HepG2 (cell line): Measurements from ENCODE around the gene AADACL4. TPM values are rescaled to one million over a fixed set of nuclear protein-coding genes. Genes with fewer than 3 reads are reported as not detected.

Experiments used
- ATAC-seq: fragments of 200-7000 bp; cut with Tn5 transposase; 3 replicates; pipeline ENCODE4 v1.9.1; 2020; ENCODE audit warnings: mild to moderate bottlenecking, moderate library complexity
- BruUV-seq: library from RNA; stranded (reverse); fragments of 400-500 nt; replicated peaks from 2 replicates; lab custom pipeline; 2021; lab: Mats Ljungman, UMichigan
- CTCF ChIA-PET: fragments of 300-600 bp; formaldehyde crosslinking; extraction: SDS; loops from one replicate; lab custom pipeline; 2021; ENCODE audit warnings: low total read pairs, inconsistent platforms, low intra/inter-chr PET ratio; lab: Yijun Ruan, JAX
- POLR2A ChIA-PET: fragments of 350-600 bp; sonication (Branson Sonifier 250); formaldehyde crosslinking; loops from one replicate; lab custom pipeline; 2020; ENCODE audit warnings: antibody characterized with exemption, inconsistent platforms; lab: Yijun Ruan, JAX
- DNase-seq: peaks from one replicate; pipeline ENCODE4 v3.0.0-alpha.2; 2015; ENCODE audit warnings: low spot score
- FAIRE-seq: peaks from 3 replicates; lab custom pipeline; 2011; peaks lifted over from hg19 to GRCh38; lab: Jason Lieb, UNC
- H2AFZ ChIP-seq: one replicate; pipeline ENCODE4 v1.6.1; 2011; ENCODE audit warnings: low read length, inconsistent platforms
- H3K27ac ChIP-seq: fragments of 300-600 bp; 3 replicates; pipeline ENCODE4 v1.8.0; 2011; ENCODE audit warnings: mixed run types, mild to moderate bottlenecking, mixed read lengths, low read length, inconsistent platforms; ENCODE audit not compliant: insufficient read depth; ENCODE audit errors: extremely low read length
- H3K27me3 ChIP-seq, 2 experiments: fragments of 200-600 bp in 1 of 2; 2 replicates in 1 of 2; 3 replicates in 1 of 2; pipeline versions ENCODE4 v1.6.0 to v1.8.0; 2011; ENCODE audit warnings: low read length in 2 of 2, mild to moderate bottlenecking in 2 of 2, moderate library complexity in 2 of 2, inconsistent platforms in 1 of 2; ENCODE audit not compliant: insufficient read depth in 2 of 2, control insufficient read depth in 1 of 2
- H3K36me3 ChIP-seq, 2 experiments: fragments of 200-600 bp in 1 of 2; replicated peaks in 1 of 2; 2 replicates in 1 of 2; 3 replicates in 1 of 2; pipeline versions ENCODE4 v1.5.1 to v1.8.0; 2011; ENCODE audit warnings: low read length in 2 of 2, inconsistent platforms in 1 of 2; ENCODE audit not compliant: insufficient read depth in 2 of 2, control insufficient read depth in 1 of 2
- H3K4me1 ChIP-seq: 2 replicates; pipeline ENCODE4 v1.5.1; 2012; ENCODE audit warnings: low read length, inconsistent platforms; ENCODE audit not compliant: insufficient read depth
- H3K4me2 ChIP-seq: 2 replicates; pipeline ENCODE4 v1.6.0; 2011; ENCODE audit warnings: low read depth, low read length, inconsistent platforms
- H3K4me3 ChIP-seq, 3 experiments: fragments of 200-600 bp in 1 of 3; sonication (generic), shearing (Covaris generic) in 1 of 3; replicated peaks in 1 of 3; 2 replicates each; pipeline ENCODE4 v1.5.1; 2011 to 2016; ENCODE audit warnings: low read length in 3 of 3, inconsistent platforms in 2 of 3, low read depth in 2 of 3, mild to moderate bottlenecking in 2 of 3, control low read depth in 1 of 3, mixed read lengths in 1 of 3; ENCODE audit not compliant: insufficient read depth in 1 of 3
- H3K79me2 ChIP-seq: one replicate; pipeline ENCODE4 v1.6.1; 2011; ENCODE audit warnings: low read length, inconsistent platforms; ENCODE audit not compliant: insufficient read depth
- H3K9ac ChIP-seq: 2 replicates; pipeline ENCODE4 v1.6.0; 2011; ENCODE audit warnings: mild to moderate bottlenecking, low read depth, low read length, inconsistent platforms; ENCODE audit not compliant: insufficient read depth
- H3K9me3 ChIP-seq: 2 replicates; pipeline ENCODE4 v1.5.1; 2012; ENCODE audit warnings: mild to moderate bottlenecking, low read length
- H4K20me1 ChIP-seq: 2 replicates; pipeline ENCODE4 v1.6.0; 2011; ENCODE audit warnings: inconsistent platforms, mild to moderate bottlenecking, low read length, moderate library complexity; ENCODE audit not compliant: insufficient read depth
- CENPT ChIP-seq: sonication (generic); formaldehyde crosslinking; IDR thresholded peaks from 2 replicates; pipeline ENCODE4 v1.8.0; 2022; ENCODE audit warnings: low read depth, mild to moderate bottlenecking, moderate library complexity, missing genetic modification reagents
- CSRNP2 ChIP-seq: sonication (generic); formaldehyde crosslinking; conservative IDR thresholded peaks from 2 replicates; pipeline ENCODE4 v1.8.0; 2022; ENCODE audit warnings: low read depth, missing genetic modification reagents
- ETV5 ChIP-seq: IDR thresholded peaks from 2 replicates; pipeline ENCODE4 v1.6.1; 2018; ENCODE audit warnings: missing biosample characterization, missing genetic modification reagents, inconsistent platforms, borderline replicate concordance
- FOXA3 ChIP-seq: IDR thresholded peaks from 2 replicates; pipeline ENCODE4 v1.6.1; 2016; ENCODE audit warnings: missing genetic modification reagents, missing compliant biosample characterization
- GATA4 ChIP-seq: sonication (generic); IDR thresholded peaks from 2 replicates; pipeline ENCODE4 v1.6.1; 2016; ENCODE audit warnings: antibody characterized with exemption, low read depth, borderline replicate concordance
- MLX ChIP-seq: IDR thresholded peaks from 2 replicates; pipeline ENCODE4 v1.6.1; 2016
- PHF8 ChIP-seq: sonication (generic); formaldehyde crosslinking; IDR thresholded peaks from 2 replicates; pipeline ENCODE4 v1.5.0; 2020; ENCODE audit warnings: missing genetic modification reagents
- SALL1 ChIP-seq: sonication (generic); formaldehyde crosslinking; IDR thresholded peaks from 2 replicates; pipeline ENCODE4 v1.8.0; 2022; ENCODE audit warnings: mild to moderate bottlenecking, missing genetic modification reagents
- SIN3B ChIP-seq: fragments of 150-350 bp; IDR thresholded peaks from 2 replicates; pipeline ENCODE4 v1.6.1; 2014; ENCODE audit warnings: low read length
- ZNF264 ChIP-seq: sonication (generic); formaldehyde crosslinking; IDR thresholded peaks from 2 replicates; pipeline ENCODE4 v1.4.0; 2020; ENCODE audit warnings: missing genetic modification reagents
- ZNF629 ChIP-seq: sonication (generic); formaldehyde crosslinking; conservative IDR thresholded peaks from 2 replicates; pipeline ENCODE4 v1.5.0; 2020; ENCODE audit warnings: missing genetic modification reagents
- ZNF713 ChIP-seq: sonication (generic); formaldehyde crosslinking; IDR thresholded peaks from 2 replicates; pipeline ENCODE4 v1.4.0; 2020; ENCODE audit warnings: mild to moderate bottlenecking, missing genetic modification reagents
- ZNF761 ChIP-seq: sonication (generic); formaldehyde crosslinking; conservative IDR thresholded peaks from 2 replicates; pipeline ENCODE4 v1.4.0; 2020; ENCODE audit warnings: mild to moderate bottlenecking, missing genetic modification reagents
- ZNF775 ChIP-seq: sonication (generic); formaldehyde crosslinking; IDR thresholded peaks from 2 replicates; pipeline ENCODE4 v1.4.0; 2020; ENCODE audit warnings: missing genetic modification reagents, mild to moderate bottlenecking, moderate library complexity, borderline replicate concordance
- ZNF788 ChIP-seq: sonication (generic); formaldehyde crosslinking; IDR thresholded peaks from 2 replicates; pipeline ENCODE4 v1.5.0; 2020; ENCODE audit warnings: mild to moderate bottlenecking, missing genetic modification reagents, borderline replicate concordance
- ZNF792 ChIP-seq: IDR thresholded peaks from 2 replicates; pipeline ENCODE4 v1.6.1; 2016
- ZSCAN20 ChIP-seq: sonication (generic); formaldehyde crosslinking; IDR thresholded peaks from 2 replicates; pipeline ENCODE4 v1.4.0; 2020; ENCODE audit warnings: missing genetic modification reagents, mild to moderate bottlenecking, borderline replicate concordance
- WGBS: methylation state at CpG from one replicate; pipeline ENCODE4 v1.1.6; 2017; ENCODE audit warnings: low lambda C conversion rate; 5-methylcytosine and 5-hydroxymethylcytosine counted together
- in situ Hi-C: cut with HindIII; loops from 2 replicates; pipeline ENCODE4 v1.10.0; 2017; ENCODE audit warnings: low pct_unique_long_range_greater_than_20kb; ENCODE audit not compliant: extremely low pct_ligation_motif_present
- intact Hi-C: fragments of 100-400 bp; cut with micrococcal nuclease; formaldehyde crosslinking; loops from one replicate; pipeline ENCODE4 v1.10.0; 2022; ENCODE audit not compliant: unreplicated experiment
- polyA plus RNA-seq, 8 experiments: library from polyadenylated mRNA; depleted of rRNA in 3 of 8; stranded (reverse) in 7 of 8; unstranded in 1 of 8; fragments of >200 nt; fragmentation: Illumina TruSeq in 4 of 8; extraction: Trizol in 4 of 8; gene quantifications; 2 replicates each; pipeline versions ENCODE4 v1.2.1 to v1.2.3, GENCODE V29; 2011 to 2016; ENCODE audit warnings: low read depth in 4 of 8, missing spikeins in 1 of 8, mixed read lengths in 1 of 8; ENCODE audit not compliant: insufficient read depth in 1 of 8
- total RNA-seq, 5 experiments: library from RNA; depleted of rRNA; stranded (reverse); fragments of >200 nt; fragmentation: Illumina TruSeq; extraction: Trizol; gene quantifications; 2 replicates each; pipeline ENCODE4 v1.2.3, GENCODE V29; 2016; ENCODE audit warnings: low read depth in 1 of 5
- TF ChIP-seq, protein P1 (sequence below): sonication (generic); formaldehyde crosslinking; IDR thresholded peaks from 2 replicates; pipeline ENCODE4 v1.4.0; 2020; ENCODE audit warnings: mild to moderate bottlenecking, low read depth, missing genetic modification reagents

The AADACL4 gene
- total and polyA plus RNA-seq, 2 of the 13 experiments (the other 11 are each of a cell fraction or from before 2014, with no cell fraction given): not detected

DNA sequence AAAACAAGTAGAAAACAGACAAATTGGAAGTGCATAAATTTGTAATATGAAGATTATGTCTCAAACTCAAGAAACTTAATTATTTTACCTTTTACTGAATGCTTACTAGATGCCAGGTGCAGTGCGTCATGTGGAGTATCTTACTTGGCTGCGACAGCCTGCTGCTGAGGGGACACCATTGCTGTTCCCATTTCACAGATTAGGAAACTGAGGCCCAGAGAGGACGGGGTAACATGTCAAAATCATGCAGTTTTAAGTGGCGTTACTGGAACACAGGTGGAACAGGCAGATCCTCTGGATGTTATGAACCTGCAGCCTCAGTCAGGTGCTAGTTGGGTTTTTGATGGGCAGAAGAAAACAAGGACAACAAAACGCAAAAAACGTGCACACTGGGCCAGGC, 18.6 kb upstream of the AADACL4 start:
- Histone ChIP-seq H3K4me3 (no peak overlapping the region), H3K36me3 (no peaks in the 10 kb centered on the region), H3K4me1 (peaks cover 32% of the 10 kb centered on the region), H3K27me3 (peaks cover 0 to under 1% of the 10 kb centered on the region in 2 experiments; a peak in 2 of 5 replicates)
- WGBS: 64% methylated on average over 6 of the region's 6 CpGs
- ATAC-seq: no peak
- TF ChIP-seq ZNF792 (no peak), ZNF629 (peak; percentile 85)
- TF ChIP-seq, all 625 proteins: peak for 1
- in situ Hi-C loops: loop anchor here (10.0 kb wide), 1 partner anchor 310 kb away; no protein-coding TSS in a partner anchor
- H3K79me2 ChIP-seq: no peaks in the 10 kb centered on the region
- H3K9ac ChIP-seq: no peak overlapping the region
- BruUV-seq: no TSS peak
- CTCF ChIA-PET: no interaction called here
- POLR2A ChIA-PET: no interaction called here
- no peak overlapping the region for H2AFZ ChIP-seq
- H4K20me1 ChIP-seq: no peaks in the 10 kb centered on the region
- H3K4me2 ChIP-seq: no peak overlapping the region
- FAIRE-seq (no peak), DNase-seq (no peak)
- no peak overlapping the region for H3K27ac ChIP-seq
- intact Hi-C loops: no loop called here
- no peaks in the 10 kb centered on the region for H3K9me3 ChIP-seq

DNA sequence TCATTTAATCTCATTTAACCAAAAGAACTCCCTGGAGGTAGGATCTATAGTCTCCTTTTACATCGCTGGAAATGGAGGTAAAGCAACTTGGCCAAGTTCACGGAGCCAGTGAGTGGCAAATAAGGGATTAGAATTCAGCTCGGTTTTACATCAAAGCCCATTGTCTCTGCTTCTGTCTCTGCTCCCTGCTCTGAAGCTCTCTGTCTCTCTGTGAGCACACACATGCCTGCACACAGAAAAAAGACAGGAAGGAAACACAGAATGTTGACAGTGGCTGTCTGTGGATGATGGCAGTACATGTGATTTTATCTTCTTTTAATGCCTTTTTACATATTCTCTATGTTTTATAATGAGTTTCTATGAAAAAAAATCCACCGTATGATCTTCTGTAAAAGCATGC, 17.0 kb upstream of the AADACL4 start:
- ChIA-PET POLR2A (interaction anchor here (1.5 kb wide), 1 partner anchor 11 kb away, joined by 5 read pairs; no protein-coding TSS in a partner anchor), CTCF (no interaction called here)
- Histone ChIP-seq H3K4me1 (peaks cover 16% of the 10 kb centered on the region), H3K36me3 (no peaks in the 10 kb centered on the region), H3K9ac (no peak overlapping the region), H4K20me1 (no peaks in the 10 kb centered on the region), H3K9me3 (no peaks in the 10 kb centered on the region), H3K27ac (no peak overlapping the region), H3K4me2 (peak overlapping the region; percentile 45; the same call in 1 of the 2 replicates), H3K27me3 (peaks cover 0 to 5% of the 10 kb centered on the region in 2 experiments; a peak in 2 of 5 replicates), H3K4me3 (no peak overlapping the region), H3K79me2 (no peaks in the 10 kb centered on the region), H2AFZ (no peak overlapping the region)
- FAIRE-seq (no peak), ATAC-seq (peak; percentile 22; the same call in 1 of the 3 replicates), DNase-seq (no peak)
- WGBS: 24% methylated on average over 4 of the region's 4 CpGs
- in situ Hi-C loops (loop anchor here (10.0 kb wide), 1 partner anchor 312 kb away; no protein-coding TSS in a partner anchor), intact Hi-C loops (no loop called here)
- BruUV-seq: no TSS peak
- no peak for TF ChIP-seq FOXA3 (CRISPR knock-in tag)
- TF ChIP-seq PHF8 (CRISPR knock-in tag): no peak
- TF ChIP-seq ZNF775 (CRISPR knock-in tag): no peak
- no peak for TF ChIP-seq ZNF761
- no peak for TF ChIP-seq ZSCAN20 (CRISPR knock-in tag)
- TF ChIP-seq ZNF713: no peak
- TF ChIP-seq CENPT (CRISPR knock-in tag): no peak
- TF ChIP-seq ZNF788 (CRISPR knock-in tag): no peak
- TF ChIP-seq CSRNP2 (CRISPR knock-in tag): no peak
- TF ChIP-seq, protein P1, sequence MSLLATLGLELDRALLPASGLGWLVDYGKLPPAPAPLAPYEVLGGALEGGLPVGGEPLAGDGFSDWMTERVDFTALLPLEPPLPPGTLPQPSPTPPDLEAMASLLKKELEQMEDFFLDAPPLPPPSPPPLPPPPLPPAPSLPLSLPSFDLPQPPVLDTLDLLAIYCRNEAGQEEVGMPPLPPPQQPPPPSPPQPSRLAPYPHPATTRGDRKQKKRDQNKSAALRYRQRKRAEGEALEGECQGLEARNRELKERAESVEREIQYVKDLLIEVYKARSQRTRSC (CRISPR knock-in tag): no peak
- no peak for TF ChIP-seq GATA4
- TF ChIP-seq MLX (CRISPR knock-in tag): no peak
- no peak for TF ChIP-seq ZNF264 (CRISPR knock-in tag)
- TF ChIP-seq SALL1 (CRISPR knock-in tag): no peak
- no peak for TF ChIP-seq SIN3B
- no peak for TF ChIP-seq ETV5 (CRISPR knock-in tag)
